HepG2 (cell line): ENCODE results near the gene TANGO2. TPM values are rescaled to one million over a fixed set of nuclear protein-coding genes. Genes with fewer than 3 reads are reported as not detected.
A peak's percentile ranks its signal among the peaks of the same experiment; 100 is the strongest.

Source experiments
- BRD4 ChIP-seq: sonication (generic); formaldehyde crosslinking; IDR thresholded peaks from 2 replicates; pipeline ENCODE4 v1.4.0; 2020; ENCODE audit warnings: missing genetic modification reagents
- CTCF ChIP-seq: sonication (generic); formaldehyde crosslinking; IDR thresholded peaks from 2 replicates; pipeline ENCODE4 v1.5.0; 2020; ENCODE audit warnings: mild to moderate bottlenecking, missing genetic modification reagents, moderate library complexity
- E2F1 ChIP-seq: sonication (generic); formaldehyde crosslinking; IDR thresholded peaks from 2 replicates; pipeline ENCODE4 v1.5.0; 2020; ENCODE audit warnings: missing genetic modification reagents
- FOXC1 ChIP-seq: sonication (generic); formaldehyde crosslinking; IDR thresholded peaks from 2 replicates; pipeline ENCODE4 v1.8.0; 2022; ENCODE audit warnings: mild to moderate bottlenecking, missing genetic modification reagents, borderline replicate concordance
- HHEX ChIP-seq: IDR thresholded peaks from 2 replicates; pipeline ENCODE4 v1.6.1; 2016; ENCODE audit warnings: control low read depth
- HNF1B ChIP-seq: sonication (generic); formaldehyde crosslinking; IDR thresholded peaks from 2 replicates; pipeline ENCODE4 v1.5.1; 2020; ENCODE audit warnings: mild to moderate bottlenecking, moderate library complexity, missing genetic modification reagents
- MEF2D ChIP-seq: sonication (generic); formaldehyde crosslinking; IDR thresholded peaks from 2 replicates; pipeline ENCODE4 v1.5.1; 2020; ENCODE audit warnings: mild to moderate bottlenecking, missing genetic modification reagents
- MXI1 ChIP-seq: IDR thresholded peaks from 3 replicates; pipeline ENCODE4 v1.6.1; 2012; ENCODE audit warnings: low read depth, low read length, inconsistent platforms, borderline replicate concordance
- NFYC ChIP-seq: IDR thresholded peaks from 2 replicates; pipeline ENCODE4 v1.6.1; 2016; ENCODE audit warnings: missing genetic modification reagents, missing compliant biosample characterization
- RBM22 ChIP-seq: fragments of 200-400 bp; formaldehyde crosslinking; optimal IDR thresholded peaks from 2 replicates; pipeline ENCODE3; 2017; ENCODE audit warnings: mild to moderate bottlenecking, low read length, moderate library complexity
- SMAD1 ChIP-seq: sonication (generic); formaldehyde crosslinking; IDR thresholded peaks from 2 replicates; pipeline ENCODE4 v1.4.0; 2020; ENCODE audit warnings: missing genetic modification reagents, low read depth, mild to moderate bottlenecking, borderline replicate concordance
- SP4 ChIP-seq: sonication (generic); formaldehyde crosslinking; IDR thresholded peaks from 2 replicates; pipeline ENCODE4 v1.8.1; 2023; ENCODE audit warnings: mild to moderate bottlenecking, missing genetic modification reagents
- TFDP2 ChIP-seq: sonication (generic); formaldehyde crosslinking; IDR thresholded peaks from 2 replicates; pipeline ENCODE4 v1.4.0; 2020; ENCODE audit warnings: missing genetic modification reagents
- YY1 ChIP-seq: IDR thresholded peaks from 2 replicates; pipeline ENCODE4 v1.6.1; 2011; ENCODE audit warnings: low read length, low read depth, moderate library complexity, mild to moderate bottlenecking; ENCODE audit not compliant: insufficient read depth, insufficient replicate concordance
- ZBTB25 ChIP-seq: IDR thresholded peaks from 2 replicates; pipeline ENCODE4 v1.6.1; 2018; ENCODE audit warnings: missing genetic modification reagents
- ZEB1 ChIP-seq: IDR thresholded peaks from 2 replicates; pipeline ENCODE4 v1.6.1; 2012; ENCODE audit warnings: mild to moderate bottlenecking, low read depth, inconsistent platforms; ENCODE audit not compliant: insufficient replicate concordance
- ZNF12 ChIP-seq: sonication (generic); formaldehyde crosslinking; IDR thresholded peaks from 2 replicates; pipeline ENCODE4 v1.5.0; 2020; ENCODE audit warnings: missing genetic modification reagents
- ZNF558 ChIP-seq: sonication (generic); formaldehyde crosslinking; IDR thresholded peaks from 2 replicates; pipeline ENCODE4 v1.9.0; 2022; ENCODE audit warnings: mild to moderate bottlenecking, missing genetic modification reagents, borderline replicate concordance
- ZNF597 ChIP-seq: sonication (generic); formaldehyde crosslinking; IDR thresholded peaks from 2 replicates; pipeline ENCODE4 v1.5.0; 2020; ENCODE audit warnings: missing genetic modification reagents
- ZNF598 ChIP-seq: sonication (generic); formaldehyde crosslinking; IDR thresholded peaks from 2 replicates; pipeline ENCODE4 v1.5.1; 2020; ENCODE audit warnings: mild to moderate bottlenecking, missing genetic modification reagents, borderline replicate concordance
- ZNF660 ChIP-seq: sonication (generic); formaldehyde crosslinking; IDR thresholded peaks from 2 replicates; pipeline ENCODE4 v1.5.1; 2020; ENCODE audit warnings: mild to moderate bottlenecking, low read depth, missing genetic modification reagents, borderline replicate concordance
- polyA plus RNA-seq, 8 experiments: library from polyadenylated mRNA; depleted of rRNA in 3 of 8; stranded (reverse) in 7 of 8; unstranded in 1 of 8; fragments of >200 nt; fragmentation: Illumina TruSeq in 4 of 8; extraction: Trizol in 4 of 8; gene quantifications; 2 replicates each; pipeline versions ENCODE4 v1.2.1 to v1.2.3, GENCODE V29; 2011 to 2016; ENCODE audit warnings: low read depth in 4 of 8, missing spikeins in 1 of 8, mixed read lengths in 1 of 8; ENCODE audit not compliant: insufficient read depth in 1 of 8
- total RNA-seq, 5 experiments: library from RNA; depleted of rRNA; stranded (reverse); fragments of >200 nt; fragmentation: Illumina TruSeq; extraction: Trizol; gene quantifications; 2 replicates each; pipeline ENCODE4 v1.2.3, GENCODE V29; 2016; ENCODE audit warnings: low read depth in 1 of 5

The TANGO2 gene
- total and polyA plus RNA-seq, 2 of the 13 experiments (the other 11 are each of a cell fraction or from before 2014, with no cell fraction given), result 12.9 to 14.8 TPM

GRCh38 chr22:20016734-20017621 lies 3.9 kb upstream of the TANGO2 start, which contains the start of gene ARVCF (continued):
- TF ChIP-seq HHEX (no peak), TFDP2 (CRISPR knock-in tag) (peak; percentile 70), SMAD1 (no peak), ZNF598 (0 out of 2 replicates have a peak, but pooled peaks have one; percentile 22), ZNF597 (no peak), MEF2D (CRISPR knock-in tag) (no peak), HNF1B (CRISPR knock-in tag) (peak; percentile 82), E2F1 (CRISPR knock-in tag) (0 out of 2 replicates have a peak, but pooled peaks have one; percentile 25), NFYC (CRISPR knock-in tag) (peak; percentile 98), CTCF (no peak; the same call in 1 of the 2 replicates), YY1 (peak; percentile 52), MXI1 (no peak), BRD4 (no peak), RBM22 (no peak), FOXC1 (CRISPR knock-in tag) (no peak; the same call in 1 of the 2 replicates), ZNF660 (CRISPR knock-in tag) (no peak), ZNF558 (CRISPR knock-in tag) (peak; percentile 79; the same call in 1 of the 2 replicates), SP4 (CRISPR knock-in tag) (peak; percentile 81; the same call in 1 of the 2 replicates), ZBTB25 (no peak), ZEB1 (no peak), ZNF12 (no peak)
